Fibroblast of lung (primary cell): ENCODE data around the gene ANAPC2.

Source experiments
- CTCF ChIP-seq, 2 donors: IDR thresholded peaks in 1 of 2; conservative IDR thresholded peaks in 1 of 2; 1 replicate in 1 of 2; 2 replicates in 1 of 2; pipeline ENCODE4 v1.5.1; 2011 to 2012; ENCODE audit warnings: low read length in 2 of 2, control low read depth in 1 of 2, inconsistent platforms in 1 of 2, low read depth in 1 of 2, mild to moderate bottlenecking in 1 of 2
- EZH2 ChIP-seq: IDR thresholded peaks from 2 replicates; pipeline ENCODE4 v1.5.1; 2012; ENCODE audit warnings: low read length, control low read depth, mild to moderate bottlenecking; ENCODE audit errors: missing control alignments

GRCh38 chr9:137134191-137134590 is 54.2 kb downstream of the ANAPC2 start:
- TF ChIP-seq CTCF (conservative IDR thresholded peaks at IDR 0.05 in 1 of 2, IDR thresholded peaks at IDR 0.05 in 1 of 2; ENCODE audit: low read depth in 1 of 2, low read length in 2 of 2): no peak
- TF ChIP-seq EZH2: no peak
